ENCODE measurements around the gene TRIM27.

GRCh38 chr6:28914941-28915340 is 8.8 kb downstream of the TRIM27 start:
- TF ChIP-seq CSRNP3 (CRISPR knock-in tag; IDR thresholded peaks at IDR 0.05) (no peak), TOX (CRISPR knock-in tag; IDR thresholded peaks at IDR 0.05; ENCODE audit: borderline replicate concordance) (no peak), ZC3H10 (CRISPR knock-in tag; IDR thresholded peaks at IDR 0.05) (no peak), PATZ1 (CRISPR knock-in tag; IDR thresholded peaks at IDR 0.05; ENCODE audit: borderline replicate concordance) (no peak), POU6F1 (CRISPR knock-in tag; IDR thresholded peaks at IDR 0.05; ENCODE audit: borderline replicate concordance, low read depth) (no peak), ARNTL (CRISPR knock-in tag; IDR thresholded peaks at IDR 0.05; ENCODE audit: borderline replicate concordance, low read depth) (no peak), ZNF70 (CRISPR knock-in tag; IDR thresholded peaks at IDR 0.05) (no peak)
